GM12892 (cell line): ENCODE measurements around the gene RBM8A.

Experiments used
- POLR2A ChIP-seq: IDR thresholded peaks from 2 replicates; pipeline ENCODE4 v1.6.1; 2011; ENCODE audit warnings: low read depth, low read length, control low read depth
- POLR2AphosphoS5 ChIP-seq: IDR thresholded peaks from 2 replicates; pipeline ENCODE4 v1.6.1; 2011; ENCODE audit warnings: low read depth, low read length, control low read depth
- TAF1 ChIP-seq: IDR thresholded peaks from 2 replicates; pipeline ENCODE4 v1.6.1; 2011; ENCODE audit warnings: low read depth, mild to moderate bottlenecking, control low read depth, low read length, borderline replicate concordance

- TF ChIP-seq POLR2A (no peak), POLR2AphosphoS5 (no peak), TAF1 (no peak)
Measured at GRCh38 chr1:145895471-145895870, 31.8 kb downstream of the RBM8A start.
